IMR-90 (cell line): ENCODE measurements around the gene KCNMB1.

Experiments used
- CEBPB ChIP-seq: IDR thresholded peaks from 2 replicates; pipeline ENCODE4 v1.6.1; 2012; ENCODE audit warnings: low read depth, low read length, improper control_type of control experiment
- MAFK ChIP-seq: IDR thresholded peaks from 2 replicates; pipeline ENCODE4 v1.6.1; 2012; ENCODE audit warnings: low read depth, low read length, improper control_type of control experiment
- MXI1 ChIP-seq: IDR thresholded peaks from 2 replicates; pipeline ENCODE4 v1.6.1; 2012; ENCODE audit warnings: low read depth, mild to moderate bottlenecking, low read length, moderate library complexity, borderline replicate concordance
- POLR2A ChIP-seq: IDR thresholded peaks from 2 replicates; pipeline ENCODE4 v1.6.1; 2012; ENCODE audit warnings: mild to moderate bottlenecking, low read depth, low read length
- RFX5 ChIP-seq: IDR thresholded peaks from 2 replicates; pipeline ENCODE4 v1.8.0; 2012; ENCODE audit warnings: low read depth, mild to moderate bottlenecking, low read length, moderate library complexity
- SMC3 ChIP-seq: fragments of 150-350 bp; IDR thresholded peaks from 2 replicates; pipeline ENCODE4 v1.6.1; 2016; ENCODE audit warnings: low read depth, mild to moderate bottlenecking, antibody characterized with exemption, low read length, moderate library complexity
- TF ChIP-seq, protein P1 (sequence below): conservative IDR thresholded peaks from 2 replicates; pipeline ENCODE4 v1.5.1; 2012; ENCODE audit warnings: mild to moderate bottlenecking, low read depth, low read length, improper control_type of control experiment
- TF ChIP-seq, protein P2 (sequence below): fragments of 150-350 bp; IDR thresholded peaks from 2 replicates; pipeline ENCODE4 v1.6.1; 2017; ENCODE audit warnings: mild to moderate bottlenecking, antibody characterized with exemption, low read length, low read depth

DNA sequence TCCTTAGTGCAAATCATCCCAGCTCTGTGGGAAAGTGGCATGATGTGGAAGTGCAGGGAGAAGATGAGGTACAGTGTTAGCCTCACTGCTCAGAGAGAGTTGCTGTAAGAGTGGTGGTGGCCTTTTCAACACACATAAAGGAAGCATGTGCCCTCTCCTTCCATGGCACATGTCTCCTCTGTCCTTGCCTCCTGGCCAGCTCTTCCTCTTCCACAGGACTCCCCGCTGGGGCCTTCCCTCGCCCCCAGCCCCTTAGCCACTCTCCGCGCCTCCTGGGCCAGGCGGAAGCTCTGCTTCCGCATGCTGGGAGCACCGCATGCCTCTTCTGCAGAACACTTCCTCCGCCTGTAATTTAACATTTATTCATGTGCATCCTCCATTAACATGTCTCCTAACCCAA is 4.8 kb upstream of the KCNMB1 start:
- TF ChIP-seq, protein P1, sequence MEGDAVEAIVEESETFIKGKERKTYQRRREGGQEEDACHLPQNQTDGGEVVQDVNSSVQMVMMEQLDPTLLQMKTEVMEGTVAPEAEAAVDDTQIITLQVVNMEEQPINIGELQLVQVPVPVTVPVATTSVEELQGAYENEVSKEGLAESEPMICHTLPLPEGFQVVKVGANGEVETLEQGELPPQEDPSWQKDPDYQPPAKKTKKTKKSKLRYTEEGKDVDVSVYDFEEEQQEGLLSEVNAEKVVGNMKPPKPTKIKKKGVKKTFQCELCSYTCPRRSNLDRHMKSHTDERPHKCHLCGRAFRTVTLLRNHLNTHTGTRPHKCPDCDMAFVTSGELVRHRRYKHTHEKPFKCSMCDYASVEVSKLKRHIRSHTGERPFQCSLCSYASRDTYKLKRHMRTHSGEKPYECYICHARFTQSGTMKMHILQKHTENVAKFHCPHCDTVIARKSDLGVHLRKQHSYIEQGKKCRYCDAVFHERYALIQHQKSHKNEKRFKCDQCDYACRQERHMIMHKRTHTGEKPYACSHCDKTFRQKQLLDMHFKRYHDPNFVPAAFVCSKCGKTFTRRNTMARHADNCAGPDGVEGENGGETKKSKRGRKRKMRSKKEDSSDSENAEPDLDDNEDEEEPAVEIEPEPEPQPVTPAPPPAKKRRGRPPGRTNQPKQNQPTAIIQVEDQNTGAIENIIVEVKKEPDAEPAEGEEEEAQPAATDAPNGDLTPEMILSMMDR, result no peak
- TF ChIP-seq, protein P2, sequence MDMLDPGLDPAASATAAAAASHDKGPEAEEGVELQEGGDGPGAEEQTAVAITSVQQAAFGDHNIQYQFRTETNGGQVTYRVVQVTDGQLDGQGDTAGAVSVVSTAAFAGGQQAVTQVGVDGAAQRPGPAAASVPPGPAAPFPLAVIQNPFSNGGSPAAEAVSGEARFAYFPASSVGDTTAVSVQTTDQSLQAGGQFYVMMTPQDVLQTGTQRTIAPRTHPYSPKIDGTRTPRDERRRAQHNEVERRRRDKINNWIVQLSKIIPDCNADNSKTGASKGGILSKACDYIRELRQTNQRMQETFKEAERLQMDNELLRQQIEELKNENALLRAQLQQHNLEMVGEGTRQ, result no peak
- no peak for TF ChIP-seq POLR2A
- TF ChIP-seq MXI1, result no peak
- TF ChIP-seq SMC3, result no peak
- no peak for TF ChIP-seq CEBPB
- TF ChIP-seq RFX5, result no peak
- no peak for TF ChIP-seq MAFK
